ENCODE data around the gene TTLL3.
"Not testable (repeated sequence)": the region's sequence is repeated elsewhere in the genome, so short reads cannot be mapped to it uniquely, and the experiment has no call there.

TTLL3 gene

DNA sequence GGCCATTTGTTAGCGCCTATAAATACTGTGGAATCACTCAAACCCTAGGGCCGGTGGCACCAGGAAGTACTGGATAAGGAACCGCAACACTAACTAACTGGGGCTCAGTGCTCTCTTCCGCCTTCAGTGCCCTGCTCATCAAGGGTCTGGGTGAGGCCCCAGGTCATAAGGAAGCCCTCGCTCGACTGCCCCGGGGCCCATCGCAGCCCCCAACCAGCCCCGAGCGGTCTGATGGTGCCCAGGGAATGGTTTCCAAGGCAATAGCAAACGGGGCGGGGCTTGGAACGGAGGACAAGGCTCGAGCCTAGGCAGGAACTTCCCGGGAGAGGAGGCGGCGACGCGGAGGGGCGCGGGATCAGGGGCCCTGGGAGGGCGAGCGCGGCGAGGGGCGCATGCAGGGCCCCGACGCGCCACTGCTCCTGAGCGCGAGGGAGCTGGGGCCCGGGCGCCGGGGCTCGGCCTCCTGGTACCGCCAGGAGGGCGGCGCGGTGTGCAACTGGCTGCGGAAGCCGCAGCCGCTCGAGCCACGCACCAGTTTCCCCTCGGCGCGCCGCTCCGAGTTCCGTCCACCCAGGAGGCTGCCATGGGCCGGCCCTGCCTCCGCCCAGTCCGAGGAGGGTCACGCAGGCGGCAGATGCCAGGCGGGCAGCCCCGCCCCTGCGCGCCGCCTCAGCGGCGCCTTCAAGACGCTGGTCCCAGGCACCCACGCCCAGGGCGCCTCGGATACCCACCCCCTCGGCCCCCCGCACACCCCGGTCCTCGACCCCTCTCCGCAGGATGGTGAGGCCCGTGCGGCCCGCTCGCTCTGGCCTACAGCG, at the start of gene TTLL3:
Gene TTLL3, plus strand, starts transcription at position 648 of the 818 bp plus-strand sequence. CDS start 400 bp downstream, outside the sequence.
- peak; percentile 52 for DNase-seq
- ATAC-seq (replicated peaks): peak; percentile 55 to 66
- Mint-ChIP-seq H3K36me3 (peaks cover 47 to 60% of the 10 kb centered on the region in 2 donors), H3K27ac (peak within 1 kb of the TSS; percentile 98), H3K27me3 (no peaks in the 10 kb centered on the region), H3K4me3 (peak within 1 kb of the TSS; percentile 79 to 92), H3K4me1 (peaks cover 42 to 60% of the 10 kb centered on the region in 2 donors), H3K9me3 (no peaks in the 10 kb centered on the region)

GRCh38 chr3:9760779-9761505, 49.1 kb upstream of the TTLL3 start:
- H3K4me1 Mint-ChIP-seq: peaks cover 14 to 17% of the 10 kb centered on the region in 2 donors
- H3K27me3 Mint-ChIP-seq: no peaks in the 10 kb centered on the region
- peaks cover 60 to 67% of the 10 kb centered on the region in 2 donors for H3K36me3 Mint-ChIP-seq
- peak overlapping the region; percentile 39 for H3K27ac Mint-ChIP-seq
- H3K9me3 Mint-ChIP-seq: no peaks in the 10 kb centered on the region
- ATAC-seq (replicated peaks) (no peak), DNase-seq (no peak)
- H3K4me3 Mint-ChIP-seq: no peak overlapping the region

- Mint-ChIP-seq H3K27me3 (no peaks in the 10 kb centered on the region), H3K4me3 (no peak overlapping the region), H3K36me3 (peaks cover 56 to 64% of the 10 kb centered on the region in 2 donors), H3K27ac (no peak overlapping the region), H3K4me1 (peaks cover 17 to 18% of the 10 kb centered on the region in 2 donors), H3K9me3 (no peaks in the 10 kb centered on the region)
- DNase-seq (no peak), ATAC-seq (replicated peaks) (no peak)
Observed at GRCh38 chr3:9761919-9762318, 48.1 kb upstream of the TTLL3 start.

DNA sequence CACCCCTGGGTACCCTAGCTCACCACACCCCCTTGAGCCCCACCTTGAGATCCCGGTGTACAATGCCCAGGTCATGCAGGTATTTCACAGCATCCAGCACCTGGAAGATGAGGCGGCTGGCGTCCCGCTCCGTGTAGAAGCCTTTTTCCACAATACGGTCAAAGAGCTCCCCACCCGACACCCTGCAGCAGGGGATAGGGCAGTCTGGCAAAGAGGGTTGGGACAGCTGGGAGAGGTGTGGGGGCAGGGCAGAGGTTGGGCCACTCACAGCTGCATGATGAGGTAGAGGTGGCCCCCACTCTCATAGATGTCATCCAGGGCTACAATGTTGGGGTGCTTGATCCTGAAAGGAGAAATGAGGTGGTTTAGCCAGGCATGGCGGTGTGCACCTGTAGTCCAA, 47.2 kb upstream of the TTLL3 start:
- no peak overlapping the region for H3K4me3 Mint-ChIP-seq
- ATAC-seq (replicated peaks) (no peak), DNase-seq (no peak)
- H3K36me3 Mint-ChIP-seq: peaks cover 60 to 68% of the 10 kb centered on the region in 2 donors
- H3K9me3 Mint-ChIP-seq: no peaks in the 10 kb centered on the region
- H3K4me1 Mint-ChIP-seq: peaks cover 25 to 26% of the 10 kb centered on the region in 2 donors
- no peaks in the 10 kb centered on the region for H3K27me3 Mint-ChIP-seq
- H3K27ac Mint-ChIP-seq: peak overlapping the region; percentile 53

- Mint-ChIP-seq H3K27ac (no peak overlapping the region), H3K27me3 (peaks cover 0 to 6% of the 10 kb centered on the region in 2 donors), H3K4me3 (no peak overlapping the region), H3K4me1 (peaks cover 40 to 56% of the 10 kb centered on the region in 2 donors), H3K9me3 (no peaks in the 10 kb centered on the region), H3K36me3 (peaks cover 52 to 57% of the 10 kb centered on the region in 2 donors)
- DNase-seq: no peak
- ATAC-seq (replicated peaks): no peak
Observed at GRCh38 chr3:9765865-9766264, 44.2 kb upstream of the TTLL3 start.

- Mint-ChIP-seq H3K27ac (no peak overlapping the region), H3K4me1 (peaks cover 37 to 62% of the 10 kb centered on the region in 2 donors), H3K27me3 (peaks cover 0 to 6% of the 10 kb centered on the region in 2 donors), H3K9me3 (no peaks in the 10 kb centered on the region), H3K36me3 (peaks cover 41 to 48% of the 10 kb centered on the region in 2 donors), H3K4me3 (peak overlapping the region in 1 of 2 donors; percentile 87)
- DNase-seq (no peak), ATAC-seq (replicated peaks) (no peak)
Observed at GRCh38 chr3:9767418-9767817, 42.6 kb upstream of the TTLL3 start.

GRCh38 chr3:9768141-9768775, 41.8 kb upstream of the TTLL3 start:
- peaks cover 0 to 6% of the 10 kb centered on the region in 2 donors for H3K27me3 Mint-ChIP-seq
- H3K36me3 Mint-ChIP-seq: peaks cover 35 to 43% of the 10 kb centered on the region in 2 donors
- peaks cover 37 to 62% of the 10 kb centered on the region in 2 donors for H3K4me1 Mint-ChIP-seq
- ATAC-seq (replicated peaks): no peak
- H3K9me3 Mint-ChIP-seq: no peaks in the 10 kb centered on the region
- H3K27ac Mint-ChIP-seq: peak overlapping the region; percentile 75
- no peak for DNase-seq
- peak overlapping the region; percentile 82 to 87 for H3K4me3 Mint-ChIP-seq

DNA sequence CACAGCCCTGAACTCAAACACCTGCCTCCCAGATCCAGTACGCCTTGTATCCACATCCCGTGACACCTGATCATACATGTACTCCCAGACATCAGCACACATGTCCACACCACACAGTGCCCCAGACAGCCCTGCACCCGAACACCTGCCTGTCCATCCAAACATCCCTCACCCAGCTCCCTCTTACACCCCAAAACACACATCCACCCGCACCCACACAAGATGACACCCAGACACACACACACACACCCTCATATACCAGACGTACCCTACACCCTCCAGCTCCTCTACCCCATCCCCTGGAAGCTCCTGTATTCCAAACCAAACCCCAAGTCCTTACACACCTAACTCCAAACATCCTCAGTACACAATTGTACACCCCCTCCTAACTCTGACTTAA, 41.0 kb upstream of the TTLL3 start:
- H3K4me3 Mint-ChIP-seq: peak overlapping the region; percentile 82 to 87
- H3K9me3 Mint-ChIP-seq: no peaks in the 10 kb centered on the region
- DNase-seq (no peak), ATAC-seq (replicated peaks) (peak in 1 of 2 donors; percentile 6)
- H3K27me3 Mint-ChIP-seq: peaks cover 0 to 6% of the 10 kb centered on the region in 2 donors
- H3K4me1 Mint-ChIP-seq: peaks cover 38 to 62% of the 10 kb centered on the region in 2 donors
- peak overlapping the region; percentile 25 for H3K27ac Mint-ChIP-seq
- peaks cover 37 to 41% of the 10 kb centered on the region in 2 donors for H3K36me3 Mint-ChIP-seq

GRCh38 chr3:9769426-9770275, 40.4 kb upstream of the TTLL3 start, which contains the start of gene CAMK1:
CAMK1 (minus strand) TSS chr3:9769947; CDS start chr3:9767749, 2,198 bp downstream.
- Mint-ChIP-seq H3K9me3 (no peaks in the 10 kb centered on the region), H3K27ac (peak within 1 kb of the TSS; percentile 89), H3K36me3 (peaks cover 37 to 40% of the 10 kb centered on the region in 2 donors), H3K4me1 (peaks cover 38 to 62% of the 10 kb centered on the region in 2 donors), H3K4me3 (peak within 1 kb of the TSS; percentile 82 to 87), H3K27me3 (peaks cover 0 to 6% of the 10 kb centered on the region in 2 donors)
- DNase-seq (peak; percentile 57), ATAC-seq (replicated peaks) (peak; percentile 93 to 96)

DNA sequence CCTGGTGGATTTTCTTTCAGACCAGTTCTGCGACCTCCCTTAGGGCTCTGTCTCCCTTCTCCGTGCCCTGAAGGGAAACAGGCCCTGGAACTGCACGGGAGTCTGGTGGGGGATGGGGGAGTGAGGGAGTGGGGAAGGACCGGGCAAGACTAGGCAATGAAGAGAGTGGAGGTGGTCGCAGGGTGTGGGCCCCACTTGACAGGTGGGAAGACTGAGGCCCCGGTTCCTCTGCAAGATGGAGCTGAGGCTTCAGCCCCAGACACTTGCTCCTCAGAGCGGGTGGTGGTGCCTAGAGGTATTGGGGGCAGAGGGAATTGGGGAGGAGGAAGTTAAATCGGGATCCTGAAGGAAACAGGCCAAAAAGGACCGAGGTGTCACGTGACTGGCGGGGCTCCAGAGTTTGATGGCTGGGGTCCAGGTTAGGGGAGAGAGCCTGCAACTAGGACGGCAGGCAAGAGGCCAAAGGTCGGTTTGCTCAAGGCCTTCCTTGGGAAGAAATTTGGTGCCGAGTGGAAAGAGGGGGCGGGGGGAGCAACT, 39.7 kb upstream of the TTLL3 start:
- DNase-seq (no peak), ATAC-seq (replicated peaks) (no peak)
- Mint-ChIP-seq H3K9me3 (no peaks in the 10 kb centered on the region), H3K36me3 (peaks cover 31 to 35% of the 10 kb centered on the region in 2 donors), H3K27ac (peak overlapping the region; percentile 89), H3K4me3 (peak overlapping the region; percentile 82 to 87), H3K4me1 (peaks cover 36 to 57% of the 10 kb centered on the region in 2 donors), H3K27me3 (peaks cover 0 to 6% of the 10 kb centered on the region in 2 donors)

- H3K27me3 Mint-ChIP-seq; H3K9me3 Mint-ChIP-seq; ATAC-seq (replicated peaks); DNase-seq: not testable (repeated sequence)
- peaks cover 35 to 54% of the 10 kb centered on the region in 2 donors for H3K4me1 Mint-ChIP-seq
- peaks cover 26 to 28% of the 10 kb centered on the region in 2 donors for H3K36me3 Mint-ChIP-seq
- peak overlapping the region; percentile 89 for H3K27ac Mint-ChIP-seq
- H3K4me3 Mint-ChIP-seq: peak overlapping the region; percentile 82 to 87
Observed at GRCh38 chr3:9771007-9771406, 39.1 kb upstream of the TTLL3 start.

- peak overlapping the region; percentile 98 for H3K27ac Mint-ChIP-seq
- H3K27me3 Mint-ChIP-seq: no peaks in the 10 kb centered on the region
- ATAC-seq (replicated peaks): no peak
- no peak for DNase-seq
- H3K9me3 Mint-ChIP-seq: no peaks in the 10 kb centered on the region
- H3K36me3 Mint-ChIP-seq: peaks cover 14 to 15% of the 10 kb centered on the region in 2 donors
- no peak overlapping the region for H3K4me3 Mint-ChIP-seq
- H3K4me1 Mint-ChIP-seq: peaks cover 55 to 64% of the 10 kb centered on the region in 2 donors
Observed at GRCh38 chr3:9776896-9777693, 33.0 kb upstream of the TTLL3 start.

All from stimulated activated naive B cell treated with anti-CD40 and anti-IgM and Interleukin-4, amounts not matched to agents 10 μg/mL and 1 μg/mL and 100 μg/mL, for 72 hours (primary cell).